GM12801 (cell line): ENCODE results near the gene TLK1.

ENCODE experiments used
- CTCF ChIP-seq: IDR thresholded peaks from one replicate; pipeline ENCODE4 v1.5.1; 2011; ENCODE audit warnings: control low read depth; ENCODE audit not compliant: insufficient read length; ENCODE audit errors: extremely low read depth

TLK1 gene

GRCh38 chr2:171009386-171009785 lies 151.3 kb downstream of the TLK1 start:
- no peak for TF ChIP-seq CTCF

- no peak for TF ChIP-seq CTCF
These were observed 152.0 kb downstream of the TLK1 start for GRCh38 chr2:171008550-171009205.

- TF ChIP-seq CTCF, result no peak
These were observed 155.9 kb downstream of the TLK1 start for GRCh38 chr2:171004833-171005232.

GRCh38 chr2:171004363-171004762 lies 156.3 kb downstream of the TLK1 start:
- no peak for TF ChIP-seq CTCF

- no peak for TF ChIP-seq CTCF
These were observed 161.0 kb downstream of the TLK1 start for GRCh38 chr2:170999654-171000053.

GRCh38 chr2:170997893-170998597 lies 162.6 kb downstream of the TLK1 start:
- TF ChIP-seq CTCF, result no peak

- no peak for TF ChIP-seq CTCF
These were observed 164.4 kb downstream of the TLK1 start for GRCh38 chr2:170996316-170996715.
